GM23248 (cell line): Measurements from ENCODE around the gene SLC6A1. TPM values are rescaled to one million over a fixed set of nuclear protein-coding genes. Genes with fewer than 3 reads are reported as not detected.

Experiments
- DNase-seq: peaks from one replicate; pipeline ENCODE4 v3.0.0-alpha.2; 2015
- H2AFZ ChIP-seq: fragments of 200-600 bp; sonication (generic); 2 replicates; pipeline ENCODE4 v1.6.1; 2016; ENCODE audit warnings: antibody characterized with exemption
- H3F3A ChIP-seq: fragments of 200-600 bp; sonication (generic); 2 replicates; pipeline ENCODE4 v1.6.1; 2016; ENCODE audit warnings: mild to moderate bottlenecking, antibody characterized with exemption, mixed run types; ENCODE audit not compliant: insufficient read depth
- H3K27ac ChIP-seq: fragments of 200-600 bp; sonication (generic); 2 replicates; pipeline ENCODE4 v1.5.1; 2016; ENCODE audit warnings: mild to moderate bottlenecking
- H3K27me3 ChIP-seq: fragments of 200-600 bp; sonication (generic); replicated peaks from 2 replicates; pipeline ENCODE4 v1.6.1; 2016; ENCODE audit warnings: mild to moderate bottlenecking; ENCODE audit not compliant: insufficient read depth
- H3K36me3 ChIP-seq: fragments of 200-600 bp; sonication (generic); 2 replicates; pipeline ENCODE4 v1.6.1; 2016; ENCODE audit warnings: low read depth, mild to moderate bottlenecking
- H3K4me1 ChIP-seq: fragments of 200-600 bp; sonication (generic); 2 replicates; pipeline ENCODE4 v1.6.1; 2016; ENCODE audit warnings: mild to moderate bottlenecking; ENCODE audit not compliant: insufficient read depth
- H3K4me2 ChIP-seq: fragments of 200-600 bp; sonication (generic); one replicate; pipeline ENCODE4 v1.6.1; 2016; ENCODE audit warnings: mild to moderate bottlenecking; ENCODE audit not compliant: unreplicated experiment
- H3K4me3 ChIP-seq: fragments of 200-600 bp; sonication (generic); 2 replicates; pipeline ENCODE4 v1.5.1; 2016; ENCODE audit warnings: mild to moderate bottlenecking
- H3K79me2 ChIP-seq: fragments of 200-600 bp; sonication (generic); 2 replicates; pipeline ENCODE4 v1.6.1; 2016; ENCODE audit warnings: mild to moderate bottlenecking; ENCODE audit not compliant: insufficient read depth
- H3K9ac ChIP-seq: fragments of 200-600 bp; sonication (generic); 2 replicates; pipeline ENCODE4 v1.6.1; 2016; ENCODE audit warnings: mild to moderate bottlenecking
- H3K9me2 ChIP-seq: fragments of 200-600 bp; sonication (generic); 2 replicates; pipeline ENCODE4 v1.6.1; 2016; ENCODE audit warnings: mixed run types, mild to moderate bottlenecking, moderate library complexity; ENCODE audit not compliant: insufficient read depth
- H3K9me3 ChIP-seq: fragments of 200-600 bp; sonication (generic); one replicate; pipeline ENCODE4 v1.6.1; 2017; ENCODE audit warnings: low read depth
- H4K20me1 ChIP-seq: fragments of 200-600 bp; sonication (generic); 2 replicates; pipeline ENCODE4 v1.6.0; 2016; ENCODE audit not compliant: insufficient read depth
- EZH2 ChIP-seq: fragments of 200-600 bp; sonication (generic); IDR thresholded peaks from 2 replicates; pipeline ENCODE4 v1.6.1; 2018; ENCODE audit warnings: antibody characterized with exemption, mild to moderate bottlenecking; ENCODE audit not compliant: insufficient read depth, poor library complexity, severe bottlenecking
- EZH2phosphoT487 ChIP-seq: fragments of 200-600 bp; sonication (generic); IDR thresholded peaks from 2 replicates; pipeline ENCODE4 v1.6.1; 2018; ENCODE audit warnings: antibody characterized with exemption, moderate library complexity, mild to moderate bottlenecking, low read depth; ENCODE audit not compliant: insufficient read depth
- WGBS, 2 experiments: methylation state at CpG; one replicate each; pipeline ENCODE4 v1.1.6; 2015 to 2017; ENCODE audit warnings: low lambda C conversion rate in 2 of 2, low coverage in 1 of 2; ENCODE audit errors: missing lambda C conversion rate in 2 of 2; 5-methylcytosine and 5-hydroxymethylcytosine counted together
- in situ Hi-C: fragments of 300-500 bp; cut with MboI; formaldehyde crosslinking; loops from 2 replicates; pipeline ENCODE4 v1.15.0; 2020
- polyA plus RNA-seq: library from polyadenylated mRNA; unstranded; fragments of >200 nt; fragmentation: Nextera tagmentation; extraction: Ambion mirVana; gene quantifications from 2 replicates; pipeline ENCODE4 v1.2.1, GENCODE V29; 2016
- total RNA-seq: library from RNA; depleted of rRNA; stranded (reverse); fragments of >200 nt; shearing (Covaris generic); gene quantifications from 2 replicates; pipeline ENCODE4 v1.2.3, GENCODE V29; 2014

The SLC6A1 gene
- total and polyA plus RNA-seq, 2 experiments from 2014 or later: not detected

- no peak overlapping the region for H3K4me3 ChIP-seq
- H3K4me1 ChIP-seq: no peaks in the 10 kb centered on the region
- WGBS, 2 experiments: 21 to 23% methylated on average over 10 of the region's 10 CpGs
- no peaks in the 10 kb centered on the region for H3K79me2 ChIP-seq
- no peaks in the 10 kb centered on the region for H3K9me2 ChIP-seq
- TF ChIP-seq EZH2 (no peak), EZH2phosphoT487 (no peak)
- no peak for DNase-seq
- H3K27ac ChIP-seq: no peak overlapping the region
- H3K4me2 ChIP-seq: no peak overlapping the region
- no peaks in the 10 kb centered on the region for H3F3A ChIP-seq
- H3K9me3 ChIP-seq: no peaks in the 10 kb centered on the region
- in situ Hi-C loops: no loop called here
- no peaks in the 10 kb centered on the region for H4K20me1 ChIP-seq
- peaks cover 10% of the 10 kb centered on the region for H3K27me3 ChIP-seq
- H3K9ac ChIP-seq: no peak overlapping the region
- H2AFZ ChIP-seq: no peak overlapping the region
- H3K36me3 ChIP-seq: no peaks in the 10 kb centered on the region
These were observed 20.3 kb upstream of the SLC6A1 start for GRCh38 chr3:10972072-10972782.

- H3K27ac ChIP-seq: no peak overlapping the region
- H3K9me2 ChIP-seq: no peaks in the 10 kb centered on the region
- DNase-seq: no peak
- H3K4me2 ChIP-seq: no peak overlapping the region
- H3K79me2 ChIP-seq: no peaks in the 10 kb centered on the region
- no peak for TF ChIP-seq EZH2phosphoT487
- no peak for TF ChIP-seq EZH2
- H4K20me1 ChIP-seq: no peaks in the 10 kb centered on the region
- no peak overlapping the region for H3K9ac ChIP-seq
- H3K4me3 ChIP-seq: no peak overlapping the region
- H3F3A ChIP-seq: no peaks in the 10 kb centered on the region
- no peaks in the 10 kb centered on the region for H3K4me1 ChIP-seq
- in situ Hi-C loops: no loop called here
- 37 to 40% methylated on average over 13 of the region's 13 CpGs for WGBS, 2 experiments
- no peaks in the 10 kb centered on the region for H3K9me3 ChIP-seq
- peaks cover 12% of the 10 kb centered on the region for H3K27me3 ChIP-seq
- no peak overlapping the region for H2AFZ ChIP-seq
- no peaks in the 10 kb centered on the region for H3K36me3 ChIP-seq
These were observed 19.4 kb upstream of the SLC6A1 start for GRCh38 chr3:10973046-10973595.

DNA sequence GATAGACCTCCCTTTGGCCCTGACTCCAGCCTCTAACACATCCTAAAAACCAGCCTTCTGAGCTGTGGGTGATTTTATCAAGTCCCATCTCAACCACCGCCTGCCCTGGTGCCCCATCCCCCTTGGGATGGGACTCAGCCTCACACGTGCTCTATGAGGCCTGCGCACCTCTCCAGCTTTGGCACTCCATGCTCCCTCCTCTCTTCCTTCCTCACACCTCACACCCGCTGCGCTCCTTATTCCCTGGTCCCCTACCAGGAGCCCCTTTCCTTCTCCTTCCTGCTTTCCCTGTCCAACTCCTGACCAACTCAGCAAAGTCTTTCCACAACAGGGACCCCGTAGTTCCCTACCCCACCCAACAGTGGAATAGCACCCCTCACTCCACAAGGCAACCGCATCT is 18.4 kb upstream of the SLC6A1 start:
- no peak overlapping the region for H3K9ac ChIP-seq
- no peaks in the 10 kb centered on the region for H3K79me2 ChIP-seq
- no peak for DNase-seq
- TF ChIP-seq EZH2phosphoT487: no peak
- no peak for TF ChIP-seq EZH2
- H3F3A ChIP-seq: no peaks in the 10 kb centered on the region
- no peak overlapping the region for H3K4me2 ChIP-seq
- no peaks in the 10 kb centered on the region for H3K36me3 ChIP-seq
- H3K4me3 ChIP-seq: no peak overlapping the region
- no peaks in the 10 kb centered on the region for H3K9me2 ChIP-seq
- no peaks in the 10 kb centered on the region for H3K4me1 ChIP-seq
- in situ Hi-C loops: no loop called here
- H3K9me3 ChIP-seq: no peaks in the 10 kb centered on the region
- H3K27me3 ChIP-seq: peaks cover 12% of the 10 kb centered on the region
- H3K27ac ChIP-seq: no peak overlapping the region
- no peaks in the 10 kb centered on the region for H4K20me1 ChIP-seq
- 56 to 62% methylated on average over 7 of the region's 7 CpGs for WGBS, 2 experiments
- H2AFZ ChIP-seq: no peak overlapping the region

GRCh38 chr3:10974746-10975375 is 17.7 kb upstream of the SLC6A1 start:
- H3K9ac ChIP-seq: no peak overlapping the region
- DNase-seq: no peak
- H3K36me3 ChIP-seq: no peaks in the 10 kb centered on the region
- TF ChIP-seq EZH2 (no peak), EZH2phosphoT487 (no peak)
- H3K4me2 ChIP-seq: no peak overlapping the region
- H3K4me1 ChIP-seq: no peaks in the 10 kb centered on the region
- H3K4me3 ChIP-seq: no peak overlapping the region
- H3K9me3 ChIP-seq: no peaks in the 10 kb centered on the region
- H3K27ac ChIP-seq: no peak overlapping the region
- peaks cover 12% of the 10 kb centered on the region for H3K27me3 ChIP-seq
- H3K79me2 ChIP-seq: no peaks in the 10 kb centered on the region
- 30 to 37% methylated on average over 7 of the region's 7 CpGs for WGBS, 2 experiments
- in situ Hi-C loops: no loop called here
- H4K20me1 ChIP-seq: no peaks in the 10 kb centered on the region
- H3K9me2 ChIP-seq: no peaks in the 10 kb centered on the region
- H3F3A ChIP-seq: no peaks in the 10 kb centered on the region
- H2AFZ ChIP-seq: no peak overlapping the region
